Glutamatergic neuron (in vitro differentiated cells): ENCODE measurements around the gene IGFBP7. TPM values are rescaled to one million over a fixed set of nuclear protein-coding genes. Genes with fewer than 3 reads are reported as not detected.

ENCODE experiments used
- DNase-seq: peaks from one replicate; pipeline ENCODE4 v3.0.0; 2022
- H3K27ac Mint-ChIP-seq: one replicate; pipeline ENCODE4 v1.8.0; 2020; ENCODE audit warnings: mild to moderate bottlenecking, mixed read lengths, inconsistent platforms; ENCODE audit not compliant: unreplicated experiment
- H3K27me3 Mint-ChIP-seq: one replicate; pipeline ENCODE4 v1.8.0; 2020; ENCODE audit warnings: mild to moderate bottlenecking, moderate library complexity, mixed read lengths, inconsistent platforms; ENCODE audit not compliant: unreplicated experiment
- H3K36me3 Mint-ChIP-seq: one replicate; pipeline ENCODE4 v1.8.0; 2020; ENCODE audit warnings: mild to moderate bottlenecking, mixed read lengths, inconsistent platforms; ENCODE audit not compliant: unreplicated experiment
- H3K4me1 Mint-ChIP-seq: one replicate; pipeline ENCODE4 v1.8.0; 2020; ENCODE audit warnings: mild to moderate bottlenecking, low read depth, mixed read lengths, inconsistent platforms; ENCODE audit not compliant: unreplicated experiment
- H3K4me3 Mint-ChIP-seq: one replicate; pipeline ENCODE4 v1.8.0; 2020; ENCODE audit warnings: mild to moderate bottlenecking, mixed read lengths, inconsistent platforms; ENCODE audit not compliant: unreplicated experiment
- H3K9me3 Mint-ChIP-seq: one replicate; pipeline ENCODE4 v1.8.0; 2020; ENCODE audit warnings: mild to moderate bottlenecking, moderate library complexity, mixed read lengths, inconsistent platforms; ENCODE audit not compliant: unreplicated experiment
- total RNA-seq: library from RNA; stranded (reverse); fragmentation: NEBNext Ultra II Directional; extraction: Animal tissue kit (Norgen Biotek cat#: 25700); gene quantifications from one replicate; pipeline ENCODE4 v1.2.1, GENCODE V29; 2021; ENCODE audit not compliant: unreplicated experiment
- TF ChIP-seq, protein P1 (sequence below): fragments of 200-600 bp; sonication (generic); IDR thresholded peaks from one replicate; pipeline ENCODE4 v1.5.0; 2021; ENCODE audit not compliant: partially characterized antibody, unreplicated experiment

The IGFBP7 gene
- total RNA-seq, 1 donor from 2014 or later = not detected

- H3K4me1 Mint-ChIP-seq = no peaks in the 10 kb centered on the region
- no peak overlapping the region for H3K4me3 Mint-ChIP-seq
- no peaks in the 10 kb centered on the region for H3K9me3 Mint-ChIP-seq
- H3K27ac Mint-ChIP-seq = no peak overlapping the region
- H3K36me3 Mint-ChIP-seq = no peaks in the 10 kb centered on the region
- no peak for DNase-seq
- TF ChIP-seq, protein P1, sequence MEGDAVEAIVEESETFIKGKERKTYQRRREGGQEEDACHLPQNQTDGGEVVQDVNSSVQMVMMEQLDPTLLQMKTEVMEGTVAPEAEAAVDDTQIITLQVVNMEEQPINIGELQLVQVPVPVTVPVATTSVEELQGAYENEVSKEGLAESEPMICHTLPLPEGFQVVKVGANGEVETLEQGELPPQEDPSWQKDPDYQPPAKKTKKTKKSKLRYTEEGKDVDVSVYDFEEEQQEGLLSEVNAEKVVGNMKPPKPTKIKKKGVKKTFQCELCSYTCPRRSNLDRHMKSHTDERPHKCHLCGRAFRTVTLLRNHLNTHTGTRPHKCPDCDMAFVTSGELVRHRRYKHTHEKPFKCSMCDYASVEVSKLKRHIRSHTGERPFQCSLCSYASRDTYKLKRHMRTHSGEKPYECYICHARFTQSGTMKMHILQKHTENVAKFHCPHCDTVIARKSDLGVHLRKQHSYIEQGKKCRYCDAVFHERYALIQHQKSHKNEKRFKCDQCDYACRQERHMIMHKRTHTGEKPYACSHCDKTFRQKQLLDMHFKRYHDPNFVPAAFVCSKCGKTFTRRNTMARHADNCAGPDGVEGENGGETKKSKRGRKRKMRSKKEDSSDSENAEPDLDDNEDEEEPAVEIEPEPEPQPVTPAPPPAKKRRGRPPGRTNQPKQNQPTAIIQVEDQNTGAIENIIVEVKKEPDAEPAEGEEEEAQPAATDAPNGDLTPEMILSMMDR = no peak
- H3K27me3 Mint-ChIP-seq = peaks cover 2% of the 10 kb centered on the region
Observed at GRCh38 chr4:57098941-57099340, 11.2 kb downstream of the IGFBP7 start.

GRCh38 chr4:57098415-57098814 is 11.8 kb downstream of the IGFBP7 start:
- Mint-ChIP-seq H3K9me3 (no peaks in the 10 kb centered on the region), H3K4me1 (no peaks in the 10 kb centered on the region), H3K36me3 (no peaks in the 10 kb centered on the region), H3K27me3 (peaks cover 2% of the 10 kb centered on the region), H3K27ac (no peak overlapping the region), H3K4me3 (no peak overlapping the region)
- TF ChIP-seq, protein P1 = no peak
- DNase-seq = no peak

DNA sequence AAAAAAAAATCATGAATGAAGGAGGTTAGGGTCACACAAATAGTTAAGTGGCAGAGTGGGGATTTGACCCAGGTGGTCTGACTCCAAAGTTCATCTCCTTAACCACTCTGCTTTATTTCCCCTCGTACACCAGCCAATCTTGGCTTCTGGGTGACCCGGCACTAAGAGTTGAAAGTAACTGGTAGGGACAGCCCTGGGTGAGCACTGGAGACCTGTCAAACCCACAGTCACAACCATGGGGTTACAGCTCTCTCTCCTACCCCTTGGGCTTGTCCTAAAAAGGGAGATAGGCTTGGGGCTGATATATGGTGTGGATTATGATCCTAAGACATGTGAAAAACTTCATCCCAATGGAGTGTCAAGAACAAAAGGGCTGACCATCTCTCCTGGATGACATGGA is 12.5 kb downstream of the IGFBP7 start:
- Mint-ChIP-seq H3K27ac (no peak overlapping the region), H3K4me3 (no peak overlapping the region), H3K27me3 (peaks cover 2% of the 10 kb centered on the region), H3K4me1 (no peaks in the 10 kb centered on the region), H3K9me3 (no peaks in the 10 kb centered on the region), H3K36me3 (no peaks in the 10 kb centered on the region)
- TF ChIP-seq, protein P1 = no peak
- no peak for DNase-seq

- Mint-ChIP-seq H3K36me3 (no peaks in the 10 kb centered on the region), H3K27me3 (peaks cover 3% of the 10 kb centered on the region), H3K4me3 (no peak overlapping the region), H3K4me1 (no peaks in the 10 kb centered on the region), H3K9me3 (no peaks in the 10 kb centered on the region), H3K27ac (no peak overlapping the region)
- TF ChIP-seq, protein P1 = no peak
- no peak for DNase-seq
Observed at GRCh38 chr4:57095956-57096355, 14.2 kb downstream of the IGFBP7 start.

GRCh38 chr4:57095245-57095644 is 14.9 kb downstream of the IGFBP7 start:
- Mint-ChIP-seq H3K4me1 (no peaks in the 10 kb centered on the region), H3K4me3 (no peak overlapping the region), H3K27ac (no peak overlapping the region), H3K27me3 (peaks cover 4% of the 10 kb centered on the region), H3K9me3 (no peaks in the 10 kb centered on the region), H3K36me3 (no peaks in the 10 kb centered on the region)
- DNase-seq = no peak
- TF ChIP-seq, protein P1 = no peak
